GM12878 (cell line): ENCODE data around the gene MGRN1. TPM values are rescaled to one million over a fixed set of nuclear protein-coding genes. Genes with fewer than 3 reads are reported as not detected.

Source experiments
- ATAC-seq: fragments of 200-7000 bp; cut with Tn5 transposase; 3 replicates; pipeline ENCODE4 v1.9.1; 2020; ENCODE audit warnings: mild to moderate bottlenecking, moderate library complexity
- BruUV-seq: library from RNA; stranded (reverse); fragments of 400-500 nt; replicated peaks from 2 replicates; lab custom pipeline; 2021; lab: Mats Ljungman, UMichigan
- CTCF ChIA-PET: fragments of 300-600 bp; sonication (Branson Sonifier 250); formaldehyde crosslinking; extraction: SDS; loops from one replicate; lab custom pipeline; 2021; ENCODE audit warnings: inconsistent platforms; lab: Yijun Ruan, JAX
- POLR2A ChIA-PET: fragments of 350-600 bp; formaldehyde crosslinking; extraction: SDS; loops from one replicate; lab custom pipeline; 2021; ENCODE audit warnings: inconsistent platforms; lab: Charles Lee
- RAD21 ChIA-PET: fragments of 300-600 bp; sonication (Branson Sonifier 250); formaldehyde crosslinking; loops from one replicate; lab custom pipeline; 2023; ENCODE audit warnings: antibody characterized with exemption; ENCODE audit not compliant: unreplicated experiment; lab: Charles Lee
- SMC1A ChIA-PET: fragments of 300-600 bp; sonication (Branson Sonifier 250); formaldehyde crosslinking; loops from one replicate; lab custom pipeline; 2023; ENCODE audit not compliant: unreplicated experiment, uncharacterized antibody; lab: Charles Lee
- DNase-seq: peaks from one replicate; pipeline ENCODE4 v3.0.0-alpha.2; 2011; ENCODE audit warnings: low read depth, low spot score
- FAIRE-seq: peaks from 3 replicates; lab custom pipeline; 2011; peaks lifted over from hg19 to GRCh38; lab: Jason Lieb, UNC
- H2AFZ ChIP-seq: 2 replicates; pipeline ENCODE4 v1.6.0; 2011; ENCODE audit warnings: low read depth, low read length, control low read depth; ENCODE audit not compliant: control insufficient read depth
- H3K27ac ChIP-seq: 2 replicates; pipeline ENCODE4 v1.5.1; 2011; ENCODE audit warnings: control low read depth; ENCODE audit not compliant: control insufficient read depth, insufficient read depth
- H3K27me3 ChIP-seq, 2 experiments: replicated peaks in 1 of 2; 2 replicates each; pipeline versions ENCODE4 v1.6.0 to v1.6.1; 2011; ENCODE audit warnings: low read length in 1 of 2; ENCODE audit not compliant: control insufficient read depth in 2 of 2, insufficient read depth in 2 of 2
- H3K36me3 ChIP-seq, 2 experiments: 2 replicates each; pipeline ENCODE4 v1.5.1; 2011; ENCODE audit warnings: low read length in 1 of 2; ENCODE audit not compliant: control insufficient read depth in 2 of 2, insufficient read depth in 2 of 2
- H3K4me1 ChIP-seq: 2 replicates; pipeline ENCODE4 v1.6.1; 2011; ENCODE audit warnings: mild to moderate bottlenecking, low read length, moderate library complexity, mixed read lengths; ENCODE audit not compliant: control insufficient read depth, insufficient read depth
- H3K4me2 ChIP-seq: 2 replicates; pipeline ENCODE4 v1.6.0; 2011; ENCODE audit warnings: control low read depth; ENCODE audit not compliant: control insufficient read depth, insufficient read depth
- H3K4me3 ChIP-seq: fragments of 200-600 bp; sonication (generic); 2 replicates; pipeline ENCODE4 v1.5.1; 2016
- H3K79me2 ChIP-seq: 2 replicates; pipeline ENCODE4 v1.6.0; 2011; ENCODE audit warnings: low read length; ENCODE audit not compliant: control insufficient read depth, insufficient read depth
- H3K9ac ChIP-seq: 2 replicates; pipeline ENCODE4 v1.8.0; 2011; ENCODE audit warnings: low read length, control low read depth, mixed read lengths; ENCODE audit not compliant: control insufficient read depth, insufficient read depth
- H3K9me3 ChIP-seq: replicated peaks from 3 replicates; pipeline ENCODE4 v1.5.1; 2011; ENCODE audit warnings: mild to moderate bottlenecking, low read length; ENCODE audit not compliant: control insufficient read depth, insufficient read depth
- H4K20me1 ChIP-seq: 2 replicates; pipeline ENCODE4 v1.6.0; 2011; ENCODE audit not compliant: control insufficient read depth, insufficient read depth
- BACH1 ChIP-seq: fragments of 450-650 bp; IDR thresholded peaks from 2 replicates; pipeline ENCODE4 v1.6.1; 2017; ENCODE audit warnings: mild to moderate bottlenecking, borderline replicate concordance
- BCL11A ChIP-seq: IDR thresholded peaks from 2 replicates; pipeline ENCODE4 v1.6.1; 2011; ENCODE audit warnings: low read depth, low read length
- IKZF1 ChIP-seq: fragments of 450-650 bp; conservative IDR thresholded peaks from 2 replicates; pipeline ENCODE4 v1.6.1; 2017; ENCODE audit warnings: antibody characterized with exemption, mild to moderate bottlenecking
- KAT2A ChIP-seq: conservative IDR thresholded peaks from 2 replicates; pipeline ENCODE4 v1.6.1; 2011; ENCODE audit warnings: low read depth, low read length; ENCODE audit not compliant: control insufficient read depth
- PML ChIP-seq: IDR thresholded peaks from 2 replicates; pipeline ENCODE4 v1.6.1; 2012; ENCODE audit warnings: low read length, inconsistent platforms
- RB1 ChIP-seq: fragments of 450-650 bp; formaldehyde crosslinking; IDR thresholded peaks from 2 replicates; pipeline ENCODE4 v1.6.1; 2017; ENCODE audit warnings: mild to moderate bottlenecking, borderline replicate concordance
- USF1 ChIP-seq: IDR thresholded peaks from 2 replicates; pipeline ENCODE4 v1.6.1; 2011; ENCODE audit warnings: borderline replicate concordance, low read depth, mild to moderate bottlenecking, moderate library complexity, mixed read lengths, low read length; ENCODE audit not compliant: insufficient read depth; ENCODE audit errors: extremely low read length
- ZNF622 ChIP-seq: fragments of 450-650 bp; IDR thresholded peaks from 2 replicates; pipeline ENCODE4 v1.6.1; 2017; ENCODE audit warnings: mild to moderate bottlenecking, inconsistent platforms
- ZNF687 ChIP-seq: fragments of 450-650 bp; IDR thresholded peaks from 2 replicates; pipeline ENCODE4 v1.6.1; 2017; ENCODE audit warnings: mild to moderate bottlenecking, moderate library complexity
- WGBS: methylation state at CpG from one replicate; pipeline ENCODE4 v1.1.6; 2016; ENCODE audit warnings: low lambda C conversion rate; ENCODE audit not compliant: insufficient replicate concordance, insufficient coverage; ENCODE audit errors: missing lambda C conversion rate; 5-methylcytosine and 5-hydroxymethylcytosine counted together
- in situ Hi-C: fragments of 300-500 bp; cut with MboI; formaldehyde crosslinking; loops from 9 replicates; pipeline ENCODE4 v1.14.3; 2018; ENCODE audit warnings: mixed read lengths
- intact Hi-C: fragments of 100-400 bp; cut with micrococcal nuclease; formaldehyde crosslinking; loops from one replicate; pipeline ENCODE4 v1.14.2; 2022; ENCODE audit not compliant: unreplicated experiment
- polyA plus RNA-seq, 11 experiments: library from polyadenylated mRNA; depleted of rRNA in 4 of 11; unstranded in 6 of 11; stranded (reverse) in 5 of 11; fragments of >200 nt; fragmentation: Nextera tagmentation in 4 of 11; fragmentation: Illumina TruSeq in 1 of 11; extraction: Ambion mirVana in 4 of 11; extraction: Trizol in 1 of 11; gene quantifications; 1 replicate in 1 of 11; 2 replicates in 10 of 11; pipeline versions ENCODE4 v1.2.1 to v1.2.3, GENCODE V29; 2011 to 2016; ENCODE audit warnings: inconsistent platforms in 2 of 11, missing spikeins in 2 of 11, low read depth in 1 of 11
- total RNA-seq, 4 experiments: library from RNA; depleted of rRNA in 3 of 4; stranded (reverse); fragments of >200 nt in 3 of 4; fragmentation: Illumina TruSeq in 1 of 4; extraction: Trizol in 1 of 4; gene quantifications; 2 replicates each; pipeline versions ENCODE4 v1.2.1 to v1.2.3, GENCODE V29; 2013 to 2021
- TF ChIP-seq, protein P1 (sequence below): fragments of 450-650 bp; formaldehyde crosslinking; IDR thresholded peaks from 2 replicates; pipeline ENCODE4 v1.4.0; 2022; ENCODE audit warnings: mild to moderate bottlenecking, moderate library complexity
- TF ChIP-seq, protein P2 (sequence below): fragments of 450-650 bp; IDR thresholded peaks from 2 replicates; pipeline ENCODE4 v1.6.1; 2017; ENCODE audit warnings: antibody characterized with exemption, mild to moderate bottlenecking, moderate library complexity
- TF ChIP-seq, protein P3 (sequence below): IDR thresholded peaks from 2 replicates; pipeline ENCODE4 v1.6.1; 2012; ENCODE audit warnings: low read depth, low read length, improper control_type of control experiment

Gene MGRN1
- total and polyA plus RNA-seq, 10 of the 15 experiments (the other 5 are each of a cell fraction or from before 2014, with no cell fraction given) = 0.35 to 86.7 (median 14.6) TPM

- Histone ChIP-seq H2AFZ (no peak overlapping the region), H3K36me3 (no peaks in the 10 kb centered on the region), H3K4me1 (peaks cover 2% of the 10 kb centered on the region; the same call in 1 of the 2 replicates), H3K27me3 (no peaks in the 10 kb centered on the region), H3K4me3 (no peak overlapping the region), H3K4me2 (no peak overlapping the region), H3K9me3 (no peaks in the 10 kb centered on the region), H3K79me2 (peaks cover 13% of the 10 kb centered on the region), H3K9ac (no peak overlapping the region), H4K20me1 (no peaks in the 10 kb centered on the region), H3K27ac (no peak overlapping the region)
- no peak for DNase-seq
- ChIA-PET CTCF (no interaction called here), RAD21 (no interaction called here), SMC1A (interaction anchor here (1.1 kb wide), 1 partner anchor 99 kb away, joined by 3 read pairs; no protein-coding TSS in a partner anchor), POLR2A (interaction anchor here (0.6 kb wide), 1 partner anchor 13 kb away, joined by 5 read pairs; no protein-coding TSS in a partner anchor)
- 64% methylated on average over 15 of the region's 15 CpGs for WGBS
- intact Hi-C loops = no loop called here
- no peak for FAIRE-seq
- no peak for ATAC-seq
- no TSS peak for BruUV-seq
- in situ Hi-C loops = no loop called here
- no peak for TF ChIP-seq USF1
- TF ChIP-seq BCL11A = no peak
- TF ChIP-seq BACH1 = no peak
- TF ChIP-seq, protein P1, sequence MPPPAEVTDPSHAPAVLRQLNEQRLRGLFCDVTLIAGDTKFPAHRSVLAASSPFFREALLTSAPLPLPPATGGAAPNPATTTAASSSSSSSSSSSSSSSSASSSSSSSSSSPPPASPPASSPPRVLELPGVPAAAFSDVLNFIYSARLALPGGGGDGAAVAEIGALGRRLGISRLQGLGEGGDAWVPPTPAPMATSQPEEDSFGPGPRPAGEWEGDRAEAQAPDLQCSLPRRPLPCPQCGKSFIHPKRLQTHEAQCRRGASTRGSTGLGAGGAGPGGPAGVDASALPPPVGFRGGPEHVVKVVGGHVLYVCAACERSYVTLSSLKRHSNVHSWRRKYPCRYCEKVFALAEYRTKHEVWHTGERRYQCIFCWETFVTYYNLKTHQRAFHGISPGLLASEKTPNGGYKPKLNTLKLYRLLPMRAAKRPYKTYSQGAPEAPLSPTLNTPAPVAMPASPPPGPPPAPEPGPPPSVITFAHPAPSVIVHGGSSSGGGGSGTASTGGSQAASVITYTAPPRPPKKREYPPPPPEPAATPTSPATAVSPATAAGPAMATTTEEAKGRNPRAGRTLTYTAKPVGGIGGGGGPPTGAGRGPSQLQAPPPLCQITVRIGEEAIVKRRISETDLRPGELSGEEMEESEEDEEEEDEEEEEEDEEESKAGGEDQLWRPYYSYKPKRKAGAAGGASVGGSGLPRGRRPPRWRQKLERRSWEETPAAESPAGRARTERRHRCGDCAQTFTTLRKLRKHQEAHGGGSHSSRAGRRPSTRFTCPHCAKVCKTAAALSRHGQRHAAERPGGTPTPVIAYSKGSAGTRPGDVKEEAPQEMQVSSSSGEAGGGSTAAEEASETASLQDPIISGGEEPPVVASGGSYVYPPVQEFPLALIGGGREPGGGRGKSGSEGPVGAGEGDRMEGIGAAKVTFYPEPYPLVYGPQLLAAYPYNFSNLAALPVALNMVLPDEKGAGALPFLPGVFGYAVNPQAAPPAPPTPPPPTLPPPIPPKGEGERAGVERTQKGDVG = no peak
- no peak for TF ChIP-seq RB1
- no peak for TF ChIP-seq IKZF1
- TF ChIP-seq, protein P2, sequence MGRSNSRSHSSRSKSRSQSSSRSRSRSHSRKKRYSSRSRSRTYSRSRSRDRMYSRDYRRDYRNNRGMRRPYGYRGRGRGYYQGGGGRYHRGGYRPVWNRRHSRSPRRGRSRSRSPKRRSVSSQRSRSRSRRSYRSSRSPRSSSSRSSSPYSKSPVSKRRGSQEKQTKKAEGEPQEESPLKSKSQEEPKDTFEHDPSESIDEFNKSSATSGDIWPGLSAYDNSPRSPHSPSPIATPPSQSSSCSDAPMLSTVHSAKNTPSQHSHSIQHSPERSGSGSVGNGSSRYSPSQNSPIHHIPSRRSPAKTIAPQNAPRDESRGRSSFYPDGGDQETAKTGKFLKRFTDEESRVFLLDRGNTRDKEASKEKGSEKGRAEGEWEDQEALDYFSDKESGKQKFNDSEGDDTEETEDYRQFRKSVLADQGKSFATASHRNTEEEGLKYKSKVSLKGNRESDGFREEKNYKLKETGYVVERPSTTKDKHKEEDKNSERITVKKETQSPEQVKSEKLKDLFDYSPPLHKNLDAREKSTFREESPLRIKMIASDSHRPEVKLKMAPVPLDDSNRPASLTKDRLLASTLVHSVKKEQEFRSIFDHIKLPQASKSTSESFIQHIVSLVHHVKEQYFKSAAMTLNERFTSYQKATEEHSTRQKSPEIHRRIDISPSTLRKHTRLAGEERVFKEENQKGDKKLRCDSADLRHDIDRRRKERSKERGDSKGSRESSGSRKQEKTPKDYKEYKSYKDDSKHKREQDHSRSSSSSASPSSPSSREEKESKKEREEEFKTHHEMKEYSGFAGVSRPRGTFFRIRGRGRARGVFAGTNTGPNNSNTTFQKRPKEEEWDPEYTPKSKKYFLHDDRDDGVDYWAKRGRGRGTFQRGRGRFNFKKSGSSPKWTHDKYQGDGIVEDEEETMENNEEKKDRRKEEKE = no peak
- TF ChIP-seq PML = no peak
- TF ChIP-seq, protein P3, sequence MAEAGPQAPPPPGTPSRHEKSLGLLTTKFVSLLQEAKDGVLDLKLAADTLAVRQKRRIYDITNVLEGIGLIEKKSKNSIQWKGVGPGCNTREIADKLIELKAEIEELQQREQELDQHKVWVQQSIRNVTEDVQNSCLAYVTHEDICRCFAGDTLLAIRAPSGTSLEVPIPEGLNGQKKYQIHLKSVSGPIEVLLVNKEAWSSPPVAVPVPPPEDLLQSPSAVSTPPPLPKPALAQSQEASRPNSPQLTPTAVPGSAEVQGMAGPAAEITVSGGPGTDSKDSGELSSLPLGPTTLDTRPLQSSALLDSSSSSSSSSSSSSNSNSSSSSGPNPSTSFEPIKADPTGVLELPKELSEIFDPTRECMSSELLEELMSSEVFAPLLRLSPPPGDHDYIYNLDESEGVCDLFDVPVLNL = no peak
- no peak for TF ChIP-seq ZNF687
- no peak for TF ChIP-seq KAT2A
- no peak for TF ChIP-seq ZNF622
Observed at GRCh38 chr16:4737545-4737944, 112.9 kb downstream of the MGRN1 start.
